Hindlimb muscle (tissue), 1 donor: Measurements from ENCODE around the gene KCTD19. TPM values are rescaled to one million over a fixed set of nuclear protein-coding genes. Genes with fewer than 3 reads are reported as not detected.
"Not testable (repeated sequence)": the region's sequence is repeated elsewhere in the genome, so short reads cannot be mapped to it uniquely, and the experiment has no call there.

ENCODE experiments used
- DNase-seq: peaks from one replicate; pipeline ENCODE4 v3.0.0-alpha.2; 2013
- polyA plus RNA-seq: library from polyadenylated mRNA; unstranded; fragments of 120-200 nt; gene quantifications from one replicate; pipeline ENCODE4 v1.2.1, GENCODE V29; 2013; ENCODE audit not compliant: insufficient read length

The KCTD19 gene
- 0.31 TPM for polyA plus RNA-seq

GRCh38 chr16:67326472-67327309 lies at the start of gene KCTD19, which contains the start of gene LRRC36:
TSS of gene KCTD19 (minus strand) at chr16:67326741. CDS start at chr16:67326707, 34 bp downstream.
TSS of gene LRRC36 (plus strand) at chr16:67326815. CDS start at chr16:67326863, 48 bp downstream.
- no peak for DNase-seq

- not testable (repeated sequence) for DNase-seq
Measured at GRCh38 chr16:67376012-67376411, 49.5 kb upstream of the KCTD19 start.

GRCh38 chr16:67372664-67373063 lies 46.1 kb upstream of the KCTD19 start:
- no peak for DNase-seq

- DNase-seq = no peak
Measured at GRCh38 chr16:67370661-67371060, 44.1 kb upstream of the KCTD19 start.

- no peak for DNase-seq
Measured at GRCh38 chr16:67364600-67365235, 38.2 kb upstream of the KCTD19 start.

GRCh38 chr16:67361038-67361437 lies 34.5 kb upstream of the KCTD19 start:
- DNase-seq = no peak

- DNase-seq = not testable (repeated sequence)
Measured at GRCh38 chr16:67359540-67360269, 33.2 kb upstream of the KCTD19 start.

GRCh38 chr16:67357561-67357960 lies 31.0 kb upstream of the KCTD19 start:
- DNase-seq = no peak

- DNase-seq = no peak
Measured at GRCh38 chr16:67356396-67356795, 29.9 kb upstream of the KCTD19 start.

- DNase-seq = not testable (repeated sequence)
Measured at GRCh38 chr16:67352463-67352862, 25.9 kb upstream of the KCTD19 start.

GRCh38 chr16:67350324-67350723 lies 23.8 kb upstream of the KCTD19 start:
- no peak for DNase-seq

- DNase-seq = no peak
Measured at GRCh38 chr16:67349172-67349571, 22.6 kb upstream of the KCTD19 start.

GRCh38 chr16:67346341-67346740 lies 19.8 kb upstream of the KCTD19 start:
- DNase-seq = no peak

GRCh38 chr16:67345401-67345800 lies 18.9 kb upstream of the KCTD19 start:
- no peak for DNase-seq

- DNase-seq = no peak
Measured at GRCh38 chr16:67342616-67343015, 16.1 kb upstream of the KCTD19 start.

GRCh38 chr16:67341250-67341649 lies 14.7 kb upstream of the KCTD19 start:
- no peak for DNase-seq

- DNase-seq = no peak
Measured at GRCh38 chr16:67339453-67339852, 12.9 kb upstream of the KCTD19 start.

- DNase-seq = no peak
Measured at GRCh38 chr16:67336648-67337047, 10.1 kb upstream of the KCTD19 start.

- no peak for DNase-seq
Measured at GRCh38 chr16:67336116-67336515, 9.6 kb upstream of the KCTD19 start.

- no peak for DNase-seq
Measured at GRCh38 chr16:67333315-67333714, 6.8 kb upstream of the KCTD19 start.

GRCh38 chr16:67329901-67330300 lies 3.4 kb upstream of the KCTD19 start:
- no peak for DNase-seq

- no peak for DNase-seq
Measured at GRCh38 chr16:67327743-67328142, 1.2 kb upstream of the KCTD19 start.

GRCh38 chr16:67326115-67326471 lies 448 bp downstream of the KCTD19 start:
- DNase-seq = no peak
